Right lobe of liver (tissue), 6 donors: Measurements from ENCODE around the gene AGPS. TPM values are rescaled to one million over a fixed set of nuclear protein-coding genes. Genes with fewer than 3 reads are reported as not detected.
"Not testable (repeated sequence)": the region's sequence is repeated elsewhere in the genome, so short reads cannot be mapped to it uniquely, and the experiment has no call there.

Experiments
- ATAC-seq, 4 donors: fragments of 200-7000 bp; cut with Tn5 transposase; one replicate each; pipeline ENCODE4 v1.9.1; 2020; ENCODE audit warnings: mild to moderate bottlenecking in 4 of 4, moderate library complexity in 4 of 4
- DNase-seq, 3 donors: peaks; one replicate each; pipeline ENCODE4 v3.0.0-alpha.2; 2020
- H3K27ac ChIP-seq, 3 donors: fragments of 200-600 bp; one replicate each; pipeline ENCODE4 v1.8.0; 2022
- H3K27me3 ChIP-seq, 2 donors: fragments of 200-600 bp; one replicate each; pipeline ENCODE4 v1.8.0; 2022
- H3K36me3 ChIP-seq, 4 donors: fragments of 200-600 bp; sonication (generic) in 1 of 4; one replicate each; pipeline versions ENCODE4 v1.5.1 to v1.8.0; 2017 to 2022; ENCODE audit warnings: control low read depth in 1 of 4
- H3K4me1 ChIP-seq, 4 donors: fragments of 200-600 bp; sonication (generic) in 1 of 4; one replicate each; pipeline versions ENCODE4 v1.5.1 to v1.8.0; 2017 to 2022; ENCODE audit warnings: control low read depth in 1 of 4
- H3K4me3 ChIP-seq, 3 donors: fragments of 200-600 bp; one replicate each; pipeline ENCODE4 v1.8.0; 2022
- H3K9me3 ChIP-seq, 4 donors: fragments of 200-600 bp; sonication (generic) in 1 of 4; one replicate each; pipeline versions ENCODE4 v1.5.1 to v1.8.0; 2017 to 2022; ENCODE audit warnings: control low read depth in 1 of 4
- CTCF ChIP-seq, 4 donors: fragments of 200-600 bp in 3 of 4; fragments of 450-650 bp in 1 of 4; IDR thresholded peaks; one replicate each; pipeline versions ENCODE4 v1.5.1 to v1.8.0; 2016 to 2022; ENCODE audit warnings: antibody characterized with exemption in 4 of 4, mild to moderate bottlenecking in 2 of 4
- POLR2A ChIP-seq: fragments of 450-650 bp; IDR thresholded peaks from one replicate; pipeline ENCODE4 v1.6.1; 2017; ENCODE audit warnings: antibody characterized with exemption, mild to moderate bottlenecking
- whole genome bisulfite sequencing: methylation state at CpG from one replicate; pipeline ENCODE4 v1.1.6; 2018; ENCODE audit warnings: low coverage, low lambda C conversion rate; ENCODE audit not compliant: insufficient coverage; ENCODE audit errors: missing lambda C conversion rate; 5-methylcytosine and 5-hydroxymethylcytosine counted together
- intact Hi-C, 2 donors: fragments of 100-400 bp; cut with DNase I; formaldehyde crosslinking; loops; one replicate each; pipeline versions ENCODE4 v1.11.2 to v1.14.1; 2022
- total RNA-seq, 6 experiments: library from RNA; depleted of rRNA in 2 of 6; stranded (reverse); fragments of >200 nt in 2 of 6; fragmentation: NEBNext Ultra II Directional in 3 of 6; extraction: Animal tissue kit (Norgen Biotek cat#: 25700) in 3 of 6; gene quantifications; one replicate each; pipeline versions ENCODE4 v1.1.0 to v1.2.4, GENCODE V29; 2016 to 2023
- donor health status: DM: no; HTN: yes; CAD: no.
- donor health status: DM: no; HTN: no; CAD: no.
- donor health status: DM: no; HTN: no; CAD: no.
- donor health status: DM: no; HTN: yes; CAD: no.
- donor health status: DM: no; HTN: yes; CAD: no.

AGPS gene
- total RNA-seq, 6 experiments from 2014 or later: 21.7 to 31.8 (median 26.8) TPM

DNA sequence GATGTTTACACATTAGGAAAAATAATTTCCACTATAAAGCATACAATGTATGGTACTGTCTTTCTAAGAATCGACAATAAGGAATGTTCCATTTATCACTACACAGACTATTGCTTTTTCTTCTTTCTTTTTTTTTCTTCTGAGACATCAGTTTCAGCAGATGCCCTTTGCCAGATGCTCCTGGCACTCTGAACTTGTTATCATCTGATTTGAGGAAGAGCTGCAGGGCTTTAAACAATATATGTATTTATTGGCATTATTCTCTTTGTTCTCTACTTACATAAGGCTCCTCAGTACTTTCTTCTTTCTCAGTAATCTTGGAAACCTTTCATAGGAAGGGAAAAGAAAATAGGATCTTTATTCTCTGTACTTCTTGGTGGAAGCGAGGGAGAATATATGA lies 45.0 kb upstream of the AGPS start:
- H3K9me3 ChIP-seq: no peaks in the 10 kb centered on the region
- H3K36me3 ChIP-seq: no peaks in the 10 kb centered on the region
- TF ChIP-seq POLR2A (no peak), CTCF (IDR thresholded peaks at IDR 0.05) (no peak)
- no peaks in the 10 kb centered on the region for H3K4me1 ChIP-seq
- 87% methylated on average over 2 of the region's 2 CpGs for WGBS
- no peaks in the 10 kb centered on the region for H3K27me3 ChIP-seq
- H3K4me3 ChIP-seq: no peak overlapping the region
- no peak overlapping the region for H3K27ac ChIP-seq
- intact Hi-C loops: no loop called here
- no peak for DNase-seq
- ATAC-seq: no peak

DNA sequence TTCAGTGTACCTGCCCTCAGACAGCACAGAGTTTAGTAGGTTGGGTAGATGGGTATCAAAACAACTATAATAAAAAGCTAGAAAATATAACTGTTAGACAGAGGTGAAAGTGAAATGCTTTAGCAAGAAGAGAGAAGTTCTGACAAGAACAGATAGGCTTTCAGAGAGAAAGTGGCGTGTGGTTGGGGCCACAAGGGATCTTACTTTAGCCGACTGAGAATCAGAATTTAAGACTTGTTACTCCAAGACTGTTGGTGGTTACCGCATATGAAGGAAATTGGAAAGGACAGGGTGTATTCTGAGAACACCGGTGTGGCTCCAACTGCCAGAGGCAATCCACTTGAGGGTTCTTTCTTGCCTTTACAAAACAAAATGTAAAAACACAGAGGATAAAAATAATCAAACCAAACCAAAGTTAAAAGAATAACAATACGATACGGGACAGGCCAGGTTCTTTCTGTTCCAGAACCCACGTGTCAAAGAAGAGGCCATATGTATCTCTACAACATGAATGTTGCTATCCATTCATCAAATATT lies 44.4 kb upstream of the AGPS start:
- intact Hi-C loops: no loop called here
- TF ChIP-seq CTCF (IDR thresholded peaks at IDR 0.05): no peak
- TF ChIP-seq POLR2A: no peak
- no peaks in the 10 kb centered on the region for H3K27me3 ChIP-seq
- DNase-seq (no peak), ATAC-seq (no peak)
- H3K9me3 ChIP-seq: no peaks in the 10 kb centered on the region
- no peak overlapping the region for H3K27ac ChIP-seq
- 61% methylated on average over 6 of the region's 7 CpGs for WGBS
- no peaks in the 10 kb centered on the region for H3K36me3 ChIP-seq
- H3K4me1 ChIP-seq: no peaks in the 10 kb centered on the region
- no peak overlapping the region for H3K4me3 ChIP-seq

GRCh38 chr2:177348733-177349693 lies 43.6 kb upstream of the AGPS start:
- intact Hi-C loops: no loop called here
- Histone ChIP-seq H3K4me3 (no peak overlapping the region), H3K36me3 (no peaks in the 10 kb centered on the region), H3K4me1 (no peaks in the 10 kb centered on the region), H3K9me3 (no peaks in the 10 kb centered on the region), H3K27ac (no peak overlapping the region), H3K27me3 (no peaks in the 10 kb centered on the region)
- ATAC-seq: peak in 1 of 4 donors; percentile 46
- WGBS: 92% methylated on average over 3 of the region's 3 CpGs
- TF ChIP-seq CTCF (IDR thresholded peaks at IDR 0.05) (no peak), POLR2A (no peak)
- no peak for DNase-seq

- H3K4me3 ChIP-seq, ATAC-seq, intact Hi-C loops, H3K27ac ChIP-seq, DNase-seq, H3K27me3 ChIP-seq, H3K9me3 ChIP-seq, H3K36me3 ChIP-seq, H3K4me1 ChIP-seq: not testable (repeated sequence)
- WGBS: 100% methylated on average over 1 of the region's 1 CpG
Observed at GRCh38 chr2:177350624-177351023, 41.9 kb upstream of the AGPS start.

DNA sequence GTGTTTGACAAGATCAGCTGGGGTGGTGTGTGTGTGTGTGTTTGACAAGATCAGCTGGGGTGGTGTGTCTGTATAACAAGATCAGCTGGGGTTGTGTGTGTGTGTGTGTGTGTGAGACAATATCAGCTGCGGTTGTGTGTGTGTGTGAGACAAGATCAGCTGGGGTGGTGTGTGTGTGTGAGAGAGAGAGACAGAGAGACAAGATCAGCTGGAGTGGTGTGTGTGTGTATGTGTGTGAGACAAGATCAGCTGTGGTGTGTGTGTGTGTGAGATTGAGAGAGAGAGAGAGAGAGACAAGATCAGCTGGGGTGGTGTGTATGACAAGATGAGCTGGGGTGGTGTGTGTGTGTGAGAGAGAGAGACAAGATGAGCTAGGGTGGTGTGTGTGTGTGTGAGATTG lies 41.5 kb upstream of the AGPS start:
- WGBS: 80% methylated on average over 1 of the region's 1 CpG
- H3K27ac ChIP-seq, DNase-seq, H3K36me3 ChIP-seq, H3K9me3 ChIP-seq, intact Hi-C loops, H3K4me3 ChIP-seq, H3K4me1 ChIP-seq, ATAC-seq, H3K27me3 ChIP-seq: not testable (repeated sequence)
